ENCODE measurements around the gene NDUFB2. TPM values are rescaled to one million over a fixed set of nuclear protein-coding genes. Genes with fewer than 3 reads are reported as not detected.
"Not testable (repeated sequence)": the region's sequence is repeated elsewhere in the genome, so short reads cannot be mapped to it uniquely, and the experiment has no call there.

NDUFB2 gene
- total and polyA plus RNA-seq, 2 experiments from 2014 or later, result 267 to 693 TPM

GRCh38 chr7:140734729-140735128, 38.2 kb downstream of the NDUFB2 start:
- DNase-seq (ENCODE audit: low read depth in 1 of 2, low spot score in 1 of 2), result no peak
- Histone ChIP-seq H3K36me3 (peaks cover 28% of the 10 kb centered on the region), H3K27ac (no peak overlapping the region), H3K4me1 (ENCODE audit: low read depth) (no peaks in the 10 kb centered on the region), H3K9me3 (ENCODE audit: low read depth) (no peaks in the 10 kb centered on the region), H3K27me3 (no peaks in the 10 kb centered on the region), H3K4me3 (no peak overlapping the region)
- TF ChIP-seq CTCF (IDR thresholded peaks at IDR 0.05; ENCODE audit: low read depth, low read length), result no peak

GRCh38 chr7:140738280-140738679, 41.8 kb downstream of the NDUFB2 start:
- Histone ChIP-seq H3K36me3 (peaks cover 22% of the 10 kb centered on the region), H3K27ac (no peak overlapping the region), H3K4me1 (ENCODE audit: low read depth) (no peaks in the 10 kb centered on the region), H3K9me3 (ENCODE audit: low read depth) (no peaks in the 10 kb centered on the region), H3K4me3 (no peak overlapping the region), H3K27me3 (no peaks in the 10 kb centered on the region)
- DNase-seq (ENCODE audit: low read depth in 1 of 2, low spot score in 1 of 2), result no peak
- TF ChIP-seq CTCF (IDR thresholded peaks at IDR 0.05; ENCODE audit: low read depth, low read length), result no peak

- H3K27me3 ChIP-seq; H3K9me3 ChIP-seq (ENCODE audit: low read depth); H3K4me1 ChIP-seq (ENCODE audit: low read depth); H3K27ac ChIP-seq; DNase-seq (ENCODE audit: low read depth in 1 of 2, low spot score in 1 of 2); H3K4me3 ChIP-seq: not testable (repeated sequence)
- peaks cover 18% of the 10 kb centered on the region for H3K36me3 ChIP-seq
Measured at GRCh38 chr7:140743255-140743654, 46.7 kb downstream of the NDUFB2 start.

GRCh38 chr7:140744005-140744404, 47.5 kb downstream of the NDUFB2 start:
- no peak for DNase-seq (ENCODE audit: low read depth in 1 of 2, low spot score in 1 of 2)
- Histone ChIP-seq H3K4me3 (no peak overlapping the region), H3K36me3 (peaks cover 16% of the 10 kb centered on the region), H3K27ac (peak overlapping the region; percentile 34), H3K4me1 (ENCODE audit: low read depth) (no peaks in the 10 kb centered on the region), H3K9me3 (ENCODE audit: low read depth) (no peaks in the 10 kb centered on the region), H3K27me3 (no peaks in the 10 kb centered on the region)
- TF ChIP-seq CTCF (IDR thresholded peaks at IDR 0.05; ENCODE audit: low read depth, low read length), result no peak

- Histone ChIP-seq H3K4me1 (ENCODE audit: low read depth) (no peaks in the 10 kb centered on the region), H3K27me3 (no peaks in the 10 kb centered on the region), H3K4me3 (no peak overlapping the region), H3K27ac (no peak overlapping the region), H3K36me3 (peaks cover 16% of the 10 kb centered on the region), H3K9me3 (ENCODE audit: low read depth) (no peaks in the 10 kb centered on the region)
- TF ChIP-seq CTCF (IDR thresholded peaks at IDR 0.05; ENCODE audit: low read depth, low read length), result no peak
- DNase-seq (ENCODE audit: low read depth in 1 of 2, low spot score in 1 of 2), result no peak
Measured at GRCh38 chr7:140745266-140746058, 49.0 kb downstream of the NDUFB2 start.

GRCh38 chr7:140746751-140747150, 50.2 kb downstream of the NDUFB2 start:
- Histone ChIP-seq H3K27ac (no peak overlapping the region), H3K27me3 (no peaks in the 10 kb centered on the region), H3K9me3 (ENCODE audit: low read depth) (no peaks in the 10 kb centered on the region), H3K4me3 (no peak overlapping the region), H3K36me3 (peaks cover 21% of the 10 kb centered on the region), H3K4me1 (ENCODE audit: low read depth) (no peaks in the 10 kb centered on the region)
- TF ChIP-seq CTCF (IDR thresholded peaks at IDR 0.05; ENCODE audit: low read depth, low read length), result no peak
- DNase-seq (ENCODE audit: low read depth in 1 of 2, low spot score in 1 of 2), result no peak
